GM12891 (cell line): ENCODE results near the gene PLCG2.

ENCODE experiments used
- PAX5 ChIP-seq: IDR thresholded peaks from 2 replicates; pipeline ENCODE4 v1.6.1; 2011; ENCODE audit warnings: low read length, moderate library complexity, mild to moderate bottlenecking; ENCODE audit not compliant: insufficient read depth, severe bottlenecking
- POLR2A ChIP-seq: IDR thresholded peaks from 2 replicates; pipeline ENCODE4 v1.6.1; 2011; ENCODE audit warnings: low read depth, low read length, control low read depth
- POLR2AphosphoS5 ChIP-seq: IDR thresholded peaks from 2 replicates; pipeline ENCODE4 v1.6.1; 2011; ENCODE audit warnings: low read depth, low read length, control low read depth
- POU2F2 ChIP-seq: IDR thresholded peaks from 2 replicates; pipeline ENCODE4 v1.6.1; 2011; ENCODE audit warnings: low read depth, mild to moderate bottlenecking, control low read depth, low read length, moderate library complexity
- SPI1 ChIP-seq: IDR thresholded peaks from 2 replicates; pipeline ENCODE4 v1.6.1; 2011; ENCODE audit warnings: low read depth, low read length, control low read depth
- TAF1 ChIP-seq: IDR thresholded peaks from 2 replicates; pipeline ENCODE4 v1.6.1; 2011; ENCODE audit warnings: low read depth, low read length, control low read depth

DNA sequence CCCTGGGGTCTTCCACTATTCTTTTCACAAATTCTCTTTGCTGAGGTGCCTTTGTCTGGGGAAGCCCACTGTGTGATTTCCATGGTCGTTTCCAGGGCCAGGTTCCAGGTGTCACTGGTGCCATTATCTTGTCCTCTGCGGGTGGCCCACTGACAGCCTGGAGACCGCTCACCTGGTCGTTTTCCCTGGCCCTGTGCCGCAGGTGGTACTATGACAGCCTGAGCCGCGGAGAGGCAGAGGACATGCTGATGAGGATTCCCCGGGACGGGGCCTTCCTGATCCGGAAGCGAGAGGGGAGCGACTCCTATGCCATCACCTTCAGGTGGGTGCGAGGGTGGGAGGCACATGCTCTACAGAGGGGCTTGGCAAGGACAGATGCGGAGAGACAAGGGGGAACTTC lies 133.3 kb downstream of the PLCG2 start:
- TF ChIP-seq POLR2AphosphoS5 (no peak), POLR2A (no peak; the same call in 1 of the 2 replicates), TAF1 (no peak), SPI1 (no peak), POU2F2 (no peak), PAX5 (no peak)
